CD4-positive, alpha-beta memory T cell (primary cell): ENCODE measurements around the gene SPTBN4. TPM values are rescaled to one million over a fixed set of nuclear protein-coding genes. Genes with fewer than 3 reads are reported as not detected.

Experiments
- CTCF ChIA-PET: fragments of 350-600 bp; sonication (Branson Sonifier 250); formaldehyde crosslinking; loops from one replicate; lab custom pipeline; 2021; ENCODE audit warnings: inconsistent platforms; ENCODE audit not compliant: partially characterized antibody; lab: Charles Lee
- POLR2A ChIA-PET: fragments of 350-600 bp; sonication (Branson Sonifier 250); formaldehyde crosslinking; loops from one replicate; lab custom pipeline; 2021; ENCODE audit not compliant: partially characterized antibody; lab: Charles Lee
- DNase-seq, 5 donors: peaks; one replicate each; pipeline versions ENCODE4 v3.0.0 to v3.0.0-alpha.2; 2020 to 2022; ENCODE audit warnings: mixed read lengths in 1 of 5
- H3K27ac ChIP-seq: one replicate; pipeline ENCODE4 v1.7.0; 2013; ENCODE audit warnings: low read depth, low read length
- H3K27me3 ChIP-seq: 2 replicates; pipeline ENCODE4 v1.7.0; 2013; ENCODE audit warnings: mild to moderate bottlenecking, low read length, moderate library complexity; ENCODE audit not compliant: insufficient read depth
- H3K36me3 ChIP-seq: 2 replicates; pipeline ENCODE4 v1.7.0; 2013; ENCODE audit warnings: mild to moderate bottlenecking, low read length, moderate library complexity; ENCODE audit not compliant: insufficient read depth
- H3K4me1 ChIP-seq: 2 replicates; pipeline ENCODE4 v1.7.0; 2013; ENCODE audit warnings: mild to moderate bottlenecking, low read length, moderate library complexity; ENCODE audit not compliant: insufficient read depth
- H3K4me3 ChIP-seq, 2 donors: one replicate each; pipeline ENCODE4 v1.7.0; 2013; ENCODE audit warnings: low read length in 2 of 2, mild to moderate bottlenecking in 1 of 2
- H3K9me3 ChIP-seq, 2 donors: one replicate each; pipeline ENCODE4 v1.7.0; 2013; ENCODE audit warnings: low read length in 2 of 2, control low read depth in 1 of 2; ENCODE audit not compliant: control insufficient read depth in 1 of 2
- H3K27ac Mint-ChIP-seq, 7 donors: one replicate each; pipeline ENCODE4 v1.8.0; 2020 to 2021; ENCODE audit warnings: mixed read lengths in 7 of 7, mild to moderate bottlenecking in 6 of 7, inconsistent platforms in 3 of 7, moderate library complexity in 3 of 7
- H3K27me3 Mint-ChIP-seq, 2 donors: one replicate each; pipeline ENCODE4 v1.8.0; 2020 to 2021; ENCODE audit warnings: mixed read lengths in 2 of 2
- H3K36me3 Mint-ChIP-seq, 2 donors: one replicate each; pipeline ENCODE4 v1.8.0; 2020 to 2021; ENCODE audit warnings: mixed read lengths in 2 of 2, inconsistent platforms in 1 of 2, mild to moderate bottlenecking in 1 of 2
- H3K4me1 Mint-ChIP-seq, 4 donors: one replicate each; pipeline ENCODE4 v1.8.0; 2020 to 2021; ENCODE audit warnings: mixed read lengths in 4 of 4, mild to moderate bottlenecking in 1 of 4
- H3K4me3 Mint-ChIP-seq, 8 donors: one replicate each; pipeline ENCODE4 v1.8.0; 2020 to 2021; ENCODE audit warnings: mixed read lengths in 8 of 8, mild to moderate bottlenecking in 7 of 8, moderate library complexity in 6 of 8, inconsistent platforms in 3 of 8
- H3K9me3 Mint-ChIP-seq, 8 donors: one replicate each; pipeline ENCODE4 v1.8.0; 2020 to 2021; ENCODE audit warnings: mixed read lengths in 8 of 8, mild to moderate bottlenecking in 5 of 8, inconsistent platforms in 3 of 8, moderate library complexity in 1 of 8
- intact Hi-C: fragments of 100-400 bp; cut with micrococcal nuclease; formaldehyde crosslinking; loops from one replicate; pipeline ENCODE4 v1.15.1; 2023
- polyA plus RNA-seq, 2 donors: library from polyadenylated mRNA; unstranded; fragments of 300-500 nt; fragmentation: Illumina TruSeq; gene quantifications; one replicate each; pipeline ENCODE4 v1.2.3, GENCODE V29; 2021
- total RNA-seq, 2 experiments: library from RNA; stranded (reverse); gene quantifications; one replicate each; pipeline ENCODE4 v1.2.3, GENCODE V29; 2021

Gene SPTBN4
- total and polyA plus RNA-seq, 4 experiments from 2014 or later: 0.02 to 0.30 (median 0.17) TPM; not detected in 1

- H3K4me1 ChIP-seq: peaks cover 29% of the 10 kb centered on the region
- H3K4me3 Mint-ChIP-seq: no peak overlapping the region
- H3K27ac Mint-ChIP-seq: peak overlapping the region in 1 of 7 donors; percentile 30
- peaks cover 11 to 29% (median 20%) of the 10 kb centered on the region in 4 donors for H3K4me1 Mint-ChIP-seq
- no peak overlapping the region for H3K27ac ChIP-seq
- H3K4me3 ChIP-seq: no peak overlapping the region
- peaks cover 22 to 33% of the 10 kb centered on the region in 2 donors for H3K36me3 Mint-ChIP-seq
- intact Hi-C loops: no loop called here
- peaks cover 14% of the 10 kb centered on the region for H3K36me3 ChIP-seq
- POLR2A ChIA-PET: interaction anchor here (0.7 kb wide), 1 partner anchor 13 kb away, joined by 5 read pairs; no protein-coding TSS in a partner anchor
- DNase-seq: no peak
- H3K27me3 ChIP-seq: no peaks in the 10 kb centered on the region
- CTCF ChIA-PET: interaction anchor here (0.5 to 5.1 kb wide), 3 partner anchors 11 to 199 kb away, joined by 3 to 47 read pairs (median 6); no protein-coding TSS in a partner anchor
- no peaks in the 10 kb centered on the region for H3K27me3 Mint-ChIP-seq
- no peaks in the 10 kb centered on the region for H3K9me3 Mint-ChIP-seq
- no peaks in the 10 kb centered on the region for H3K9me3 ChIP-seq
Observed at GRCh38 chr19:40617961-40618360, 151.2 kb downstream of the SPTBN4 start.

- no peak overlapping the region for H3K4me3 ChIP-seq
- intact Hi-C loops: no loop called here
- H3K27ac Mint-ChIP-seq: peak overlapping the region in 4 of 7 donors; percentile 43 to 89 (median 66)
- H3K36me3 ChIP-seq: peaks cover 14% of the 10 kb centered on the region
- H3K4me1 ChIP-seq: peaks cover 16% of the 10 kb centered on the region
- H3K4me3 Mint-ChIP-seq: no peak overlapping the region
- no peak for DNase-seq
- no peaks in the 10 kb centered on the region for H3K9me3 ChIP-seq
- H3K36me3 Mint-ChIP-seq: peaks cover 29 to 41% of the 10 kb centered on the region in 2 donors
- no peaks in the 10 kb centered on the region for H3K9me3 Mint-ChIP-seq
- H3K27ac ChIP-seq: no peak overlapping the region
- H3K27me3 ChIP-seq: no peaks in the 10 kb centered on the region
- peaks cover 7 to 18% (median 13%) of the 10 kb centered on the region in 4 donors for H3K4me1 Mint-ChIP-seq
- ChIA-PET POLR2A (interaction anchor here (0.6 to 1.9 kb wide), 3 partner anchors 14 to 154 kb away, joined by 3 to 4 read pairs (median 3); partner anchors contain the start of gene BLVRB), CTCF (interaction anchor here (1.7 to 5.1 kb wide), 3 partner anchors 13 to 15 kb away, joined by 4 to 47 read pairs (median 6); no protein-coding TSS in a partner anchor)
- H3K27me3 Mint-ChIP-seq: no peaks in the 10 kb centered on the region
Observed at GRCh38 chr19:40619333-40620160, 152.7 kb downstream of the SPTBN4 start.

- CTCF ChIA-PET: interaction anchor here (0.9 to 5.1 kb wide), 5 partner anchors 14 to 91 kb away, joined by 3 to 47 read pairs (median 5); partner anchors contain the start of gene LTBP4
- peaks cover 33 to 42% of the 10 kb centered on the region in 2 donors for H3K36me3 Mint-ChIP-seq
- H3K9me3 Mint-ChIP-seq: no peaks in the 10 kb centered on the region
Observed at GRCh38 chr19:40620161-40620485, 153.3 kb downstream of the SPTBN4 start.

GRCh38 chr19:40621283-40621682, 154.5 kb downstream of the SPTBN4 start:
- POLR2A ChIA-PET: interaction anchor here (1.5 to 2.5 kb wide), 2 partner anchors 12 to 16 kb away, joined by 5 to 8 read pairs; no protein-coding TSS in a partner anchor
- peaks cover 38 to 45% of the 10 kb centered on the region in 2 donors for H3K36me3 Mint-ChIP-seq
- intact Hi-C loops: no loop called here

More at GRCh38 chr19:40620161-40620485, 153.3 kb downstream of the SPTBN4 start:
- Mint-ChIP-seq H3K4me1 (peaks cover 3 to 16% (median 8%) of the 10 kb centered on the region in 4 donors), H3K27me3 (no peaks in the 10 kb centered on the region), H3K4me3 (no peak overlapping the region), H3K27ac (peak overlapping the region in 1 of 7 donors; percentile 89)
- no peak for DNase-seq
- POLR2A ChIA-PET: interaction anchor here (0.6 to 1.9 kb wide), 2 partner anchors 15 to 155 kb away, joined by 3 to 4 read pairs; partner anchors contain the start of gene BLVRB
- Histone ChIP-seq H3K36me3 (peaks cover 14% of the 10 kb centered on the region), H3K4me3 (no peak overlapping the region), H3K27ac (no peak overlapping the region), H3K4me1 (peaks cover 11% of the 10 kb centered on the region), H3K9me3 (no peaks in the 10 kb centered on the region), H3K27me3 (no peaks in the 10 kb centered on the region)
- intact Hi-C loops: no loop called here

GRCh38 chr19:40621966-40622772, 155.4 kb downstream of the SPTBN4 start:
- H3K4me3 Mint-ChIP-seq: no peak overlapping the region
- no peak overlapping the region for H3K27ac ChIP-seq
- no peaks in the 10 kb centered on the region for H3K9me3 ChIP-seq
- H3K4me1 ChIP-seq: no peaks in the 10 kb centered on the region
- H3K27ac Mint-ChIP-seq: peak overlapping the region in 1 of 7 donors; percentile 42
- peaks cover 0 to 4% (median 3%) of the 10 kb centered on the region in 4 donors for H3K4me1 Mint-ChIP-seq
- peaks cover 39 to 49% of the 10 kb centered on the region in 2 donors for H3K36me3 Mint-ChIP-seq
- DNase-seq: no peak
- peaks cover 20% of the 10 kb centered on the region for H3K36me3 ChIP-seq
- intact Hi-C loops: no loop called here
- H3K27me3 Mint-ChIP-seq: no peaks in the 10 kb centered on the region
- no peaks in the 10 kb centered on the region for H3K9me3 Mint-ChIP-seq
- ChIA-PET CTCF (interaction anchor here (2.3 to 5.1 kb wide), 2 partner anchors 12 to 16 kb away, joined by 7 to 47 read pairs; no protein-coding TSS in a partner anchor), POLR2A (interaction anchor here (0.7 to 2.5 kb wide), 3 partner anchors 12 to 156 kb away, joined by 3 to 8 read pairs (median 5); partner anchors contain the start of gene RAB4B)
- H3K4me3 ChIP-seq: no peak overlapping the region
- H3K27me3 ChIP-seq: no peaks in the 10 kb centered on the region

More at GRCh38 chr19:40621283-40621682, 154.5 kb downstream of the SPTBN4 start:
- no peak overlapping the region for H3K4me3 Mint-ChIP-seq
- Histone ChIP-seq H3K4me1 (no peaks in the 10 kb centered on the region), H3K27me3 (no peaks in the 10 kb centered on the region), H3K36me3 (peaks cover 18% of the 10 kb centered on the region), H3K4me3 (no peak overlapping the region), H3K27ac (no peak overlapping the region), H3K9me3 (no peaks in the 10 kb centered on the region)
- DNase-seq: no peak
- H3K27ac Mint-ChIP-seq: peak overlapping the region in 1 of 7 donors; percentile 18
- no peaks in the 10 kb centered on the region for H3K9me3 Mint-ChIP-seq
- H3K27me3 Mint-ChIP-seq: no peaks in the 10 kb centered on the region
- peaks cover 0 to 9% (median 4%) of the 10 kb centered on the region in 4 donors for H3K4me1 Mint-ChIP-seq
- CTCF ChIA-PET: interaction anchor here (0.7 to 5.1 kb wide), 7 partner anchors 13 to 92 kb away, joined by 3 to 47 read pairs (median 5); partner anchors contain the start of gene LTBP4

- H3K27ac Mint-ChIP-seq: no peak overlapping the region
- H3K9me3 Mint-ChIP-seq: no peaks in the 10 kb centered on the region
- intact Hi-C loops: no loop called here
- H3K36me3 ChIP-seq: peaks cover 20% of the 10 kb centered on the region
- H3K27me3 Mint-ChIP-seq: no peaks in the 10 kb centered on the region
- ChIA-PET POLR2A (interaction anchor here (1.5 to 2.5 kb wide), 2 partner anchors 13 to 18 kb away, joined by 5 to 8 read pairs; no protein-coding TSS in a partner anchor), CTCF (interaction anchor here (2.7 kb wide), 1 partner anchor 12 kb away, joined by 18 read pairs; no protein-coding TSS in a partner anchor)
- peaks cover 0 to 4% (median 3%) of the 10 kb centered on the region in 4 donors for H3K4me1 Mint-ChIP-seq
- DNase-seq: no peak
- H3K27me3 ChIP-seq: no peaks in the 10 kb centered on the region
- no peaks in the 10 kb centered on the region for H3K4me1 ChIP-seq
- no peak overlapping the region for H3K4me3 Mint-ChIP-seq
- no peaks in the 10 kb centered on the region for H3K9me3 ChIP-seq
- peaks cover 39 to 52% of the 10 kb centered on the region in 2 donors for H3K36me3 Mint-ChIP-seq
- H3K4me3 ChIP-seq: no peak overlapping the region
- no peak overlapping the region for H3K27ac ChIP-seq
Observed at GRCh38 chr19:40622773-40623075, 155.9 kb downstream of the SPTBN4 start.
